A375 (cell line): ENCODE data around the gene CATSPER4. TPM values are rescaled to one million over a fixed set of nuclear protein-coding genes. Genes with fewer than 3 reads are reported as not detected.

Source experiments
- total RNA-seq: library from RNA; depleted of rRNA; stranded (reverse); fragments of >200 nt; shearing (Covaris generic); gene quantifications from 2 replicates; pipeline ENCODE4 v1.2.3, GENCODE V29; 2014; rRNA removed

The CATSPER4 gene
- total RNA-seq = not detected in 2 replicates

DNA sequence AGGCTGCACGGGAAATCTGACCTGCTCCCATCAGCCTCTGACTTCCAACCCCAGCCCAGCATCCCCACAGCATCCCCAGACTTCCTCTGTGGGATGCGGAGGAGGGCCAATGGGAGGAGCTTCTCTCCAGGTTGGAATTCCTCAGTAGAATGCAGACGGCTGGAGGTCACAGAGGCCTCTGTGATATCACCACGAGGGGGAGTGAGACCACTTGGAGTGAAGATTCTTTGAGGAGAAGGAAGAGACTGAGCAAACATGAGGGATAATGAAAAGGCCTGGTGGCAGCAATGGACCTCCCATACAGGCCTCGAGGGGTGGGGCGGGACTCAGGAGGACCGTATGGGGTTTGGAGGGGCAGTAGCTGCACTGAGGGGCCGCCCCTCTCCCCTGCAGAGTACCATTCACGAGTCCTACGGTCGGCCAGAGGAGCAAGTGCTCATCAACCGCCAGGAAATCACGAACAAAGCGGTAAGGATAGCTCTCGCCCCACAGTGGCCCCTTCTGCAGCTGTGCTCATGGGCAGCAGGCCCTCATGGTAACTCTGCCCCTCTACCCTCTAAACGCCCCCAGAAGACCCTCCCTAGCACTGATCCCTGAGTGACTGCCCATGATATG lies at the start of gene CATSPER4:
CATSPER4 (plus strand) TSS at position 230 of the 615 bp plus-strand sequence; CDS start at position 256, 26 bp downstream.

DNA sequence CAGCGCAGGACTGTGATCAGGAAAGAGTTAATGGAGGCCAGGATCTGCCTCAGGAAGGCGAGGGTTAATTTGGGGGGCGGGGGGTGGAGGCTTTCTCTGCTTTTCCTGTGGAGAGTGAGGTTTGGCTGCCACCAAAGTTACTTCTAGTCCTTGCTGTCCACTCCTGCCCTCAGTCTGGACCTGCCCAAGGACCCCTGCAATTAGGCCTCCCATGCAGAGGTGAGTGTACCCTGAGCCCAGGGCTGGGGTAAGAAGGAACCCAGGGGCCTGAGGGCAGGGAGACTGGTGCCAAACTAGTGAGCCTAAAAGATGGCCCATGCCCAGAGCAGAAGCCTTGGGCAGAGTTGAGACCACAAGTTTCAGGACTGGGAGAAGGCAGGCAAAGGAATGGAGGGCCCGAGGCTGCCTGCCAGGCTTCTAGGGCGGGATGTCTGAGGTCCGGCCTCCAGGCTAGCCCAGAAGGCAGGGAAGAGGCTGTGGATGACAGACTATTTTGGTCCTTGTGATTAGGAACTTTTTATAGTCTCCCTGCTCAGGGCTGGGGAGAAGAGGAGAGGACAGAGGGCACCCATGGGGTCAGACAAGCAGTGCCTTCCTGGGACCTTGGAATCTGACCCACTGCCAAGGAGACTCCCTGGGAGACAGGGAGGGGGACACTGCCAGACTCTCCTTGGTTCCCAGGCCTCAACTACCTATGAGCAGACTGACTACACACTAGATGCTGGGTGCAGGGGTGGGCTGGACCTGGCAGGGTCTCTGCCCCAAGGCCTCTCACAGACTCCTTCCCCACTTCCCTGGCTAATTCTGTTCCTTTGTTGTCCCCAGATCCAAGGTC lies 31.3 kb upstream of the CATSPER4 start, which contains the start of gene FAM110D:
FAM110D (plus strand) TSS at position 172 of the 835 bp plus-strand sequence. CDS start 2,213 bp downstream, outside the sequence.

DNA sequence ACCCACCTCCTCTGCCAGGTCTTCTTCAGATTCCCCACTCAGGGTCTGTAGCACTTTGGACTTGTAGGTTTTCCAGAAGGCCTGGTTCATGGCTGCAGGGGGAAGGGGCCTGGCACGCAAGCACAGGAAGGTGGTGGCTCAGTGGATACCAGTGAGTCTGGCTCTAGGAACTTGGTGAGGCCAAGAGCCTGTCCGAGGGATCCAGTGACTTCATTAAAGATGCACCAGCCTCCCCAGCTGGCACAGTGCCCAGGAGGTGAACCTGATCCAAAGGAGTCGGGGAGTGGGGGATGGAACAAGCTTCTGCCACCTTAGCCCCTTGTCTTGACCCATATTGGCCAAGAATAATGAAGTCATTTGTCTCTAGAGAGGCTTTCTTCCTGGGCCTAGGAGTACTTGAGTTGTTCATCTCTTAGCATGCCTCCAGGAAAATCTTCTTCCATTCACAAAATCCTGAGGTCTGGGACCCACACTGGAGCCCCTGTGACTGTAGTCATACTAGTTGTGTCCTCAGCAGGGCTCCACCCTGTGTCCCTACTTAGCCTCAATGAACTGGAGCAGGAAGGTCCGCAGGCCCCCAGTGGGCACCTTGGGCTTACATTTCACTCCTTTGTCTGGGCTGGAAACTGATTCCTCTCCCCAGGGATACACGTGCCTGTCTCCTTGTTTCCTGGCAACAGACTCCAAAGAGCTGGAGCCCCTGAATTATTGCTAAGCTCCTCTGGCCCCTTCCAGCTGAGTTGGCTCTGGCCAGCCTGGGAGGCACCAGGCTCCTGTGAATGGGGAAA lies 21.8 kb upstream of the CATSPER4 start, which contains the start of gene C1orf232:
C1orf232 (minus strand) TSS at position 554 of the 788 bp plus-strand sequence; CDS start at position 90, 464 bp downstream.

DNA sequence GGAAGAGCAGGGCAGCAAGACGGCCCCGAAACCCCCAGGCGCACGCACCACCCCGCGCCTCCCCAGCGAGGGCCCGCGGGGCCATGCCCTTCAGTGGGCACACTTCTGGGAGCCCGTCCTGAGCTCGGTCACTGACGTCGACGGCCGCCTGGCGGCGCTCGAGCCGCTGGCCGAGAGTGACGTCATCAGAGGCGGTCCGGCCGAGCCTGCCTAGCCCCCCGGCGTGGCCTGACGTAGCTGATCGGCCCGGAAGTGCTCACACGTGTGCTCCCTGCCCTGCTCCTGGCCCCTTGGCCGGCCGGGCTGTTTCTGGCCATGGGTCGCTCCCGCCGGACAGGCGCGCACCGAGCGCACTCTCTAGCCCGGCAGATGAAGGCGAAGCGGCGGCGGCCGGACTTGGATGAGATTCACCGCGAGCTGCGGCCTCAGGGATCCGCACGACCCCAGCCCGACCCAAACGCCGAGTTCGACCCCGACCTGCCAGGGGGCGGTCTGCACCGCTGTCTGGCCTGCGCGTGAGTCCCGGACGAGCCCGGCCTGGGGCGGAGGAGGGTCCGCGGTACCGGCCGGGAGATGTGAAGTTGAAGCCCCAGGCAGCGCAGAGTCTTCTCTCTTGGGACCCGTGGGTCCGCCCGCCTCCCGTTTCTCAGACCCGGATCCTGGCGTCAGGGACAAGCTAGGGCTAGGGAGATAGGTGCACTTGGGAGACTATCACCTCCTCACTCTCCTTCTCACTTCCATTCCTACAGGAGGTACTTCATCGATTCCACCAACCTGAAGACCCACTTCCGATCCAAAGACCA lies 20.5 kb upstream of the CATSPER4 start, which contains the start of gene ZNF593:
ZNF593 (plus strand) TSS at position 240 of the 803 bp plus-strand sequence; CDS start at position 316, 76 bp downstream.

DNA sequence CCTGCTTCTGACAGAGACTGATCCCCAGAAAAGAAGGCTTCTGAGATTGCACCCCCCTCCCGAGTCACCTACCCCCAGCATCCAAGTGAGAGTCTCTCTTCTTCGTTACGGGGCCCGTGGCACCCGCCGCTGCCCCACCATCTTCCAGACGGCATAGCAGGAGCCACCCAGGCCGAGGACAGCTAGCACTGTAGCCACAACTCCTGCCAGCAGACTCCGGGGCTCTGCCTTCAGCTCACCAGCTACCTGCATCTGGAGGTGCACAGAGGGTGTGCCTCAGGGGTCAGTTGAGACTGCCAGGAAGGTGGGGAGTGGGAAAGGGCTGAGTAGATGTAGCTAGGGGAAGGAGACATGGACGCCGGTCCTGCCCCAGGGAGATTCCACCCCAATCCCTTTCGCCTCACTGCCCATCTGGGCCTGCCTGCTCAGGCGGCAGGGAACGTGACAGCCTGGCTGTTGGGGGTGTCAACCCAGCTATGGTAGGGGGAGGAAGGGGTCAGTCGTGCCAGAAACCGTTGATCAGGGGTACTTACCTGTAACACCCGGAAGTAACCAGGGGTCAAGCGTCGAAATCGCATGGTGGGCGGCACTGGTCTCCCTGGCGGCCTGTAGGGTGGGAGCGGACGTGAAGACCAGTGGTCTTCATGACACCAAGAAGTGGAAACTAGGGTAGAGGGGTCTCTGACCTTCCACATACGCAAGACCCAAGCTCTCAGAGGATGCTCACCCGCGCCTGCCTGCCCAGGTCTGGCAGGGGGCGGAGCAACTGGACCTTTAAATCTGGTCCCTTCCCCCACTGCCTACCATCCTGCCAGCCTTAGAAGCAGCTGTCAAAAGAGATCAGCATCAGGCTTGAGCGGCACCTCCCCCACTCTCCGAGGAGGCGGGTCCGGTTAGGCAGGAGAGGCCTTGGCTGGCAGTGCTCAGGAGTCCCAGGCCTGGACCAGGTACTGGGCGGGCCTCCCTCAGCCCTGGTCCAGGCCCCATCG lies 19.0 kb upstream of the CATSPER4 start, which contains the start of gene ZNF593OS:
ZNF593OS (minus strand) TSS at position 749 of the 989 bp plus-strand sequence; CDS start at position 578, 171 bp downstream.

DNA sequence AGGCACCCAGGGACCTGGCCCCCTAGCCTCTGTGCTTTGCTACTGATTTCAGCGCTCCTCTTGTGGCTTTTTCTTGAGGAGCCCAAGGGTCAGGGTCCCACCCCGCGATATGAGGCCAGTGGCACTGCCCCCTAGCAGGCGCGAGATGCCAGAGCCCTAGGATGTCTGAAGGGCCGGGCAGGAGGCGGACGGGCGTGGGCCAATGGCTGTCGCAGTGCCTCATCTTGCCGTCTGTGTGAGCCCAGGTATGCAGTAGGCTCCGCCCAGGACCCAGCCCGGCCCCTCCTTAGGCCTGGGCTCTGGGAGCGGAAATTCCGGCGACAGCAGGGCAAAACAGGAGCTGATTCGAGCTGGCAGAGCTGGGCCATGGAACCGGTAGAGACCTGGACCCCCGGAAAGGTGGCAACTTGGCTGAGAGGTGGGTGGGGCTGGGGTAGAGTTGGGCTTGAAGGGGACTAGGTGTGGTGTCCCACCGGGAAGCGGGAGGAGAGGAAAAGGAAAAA lies 13.2 kb upstream of the CATSPER4 start, which contains the start of gene CNKSR1:
CNKSR1 (plus strand) TSS at position 310 of the 503 bp plus-strand sequence; CDS start at position 367, 57 bp downstream.

DNA sequence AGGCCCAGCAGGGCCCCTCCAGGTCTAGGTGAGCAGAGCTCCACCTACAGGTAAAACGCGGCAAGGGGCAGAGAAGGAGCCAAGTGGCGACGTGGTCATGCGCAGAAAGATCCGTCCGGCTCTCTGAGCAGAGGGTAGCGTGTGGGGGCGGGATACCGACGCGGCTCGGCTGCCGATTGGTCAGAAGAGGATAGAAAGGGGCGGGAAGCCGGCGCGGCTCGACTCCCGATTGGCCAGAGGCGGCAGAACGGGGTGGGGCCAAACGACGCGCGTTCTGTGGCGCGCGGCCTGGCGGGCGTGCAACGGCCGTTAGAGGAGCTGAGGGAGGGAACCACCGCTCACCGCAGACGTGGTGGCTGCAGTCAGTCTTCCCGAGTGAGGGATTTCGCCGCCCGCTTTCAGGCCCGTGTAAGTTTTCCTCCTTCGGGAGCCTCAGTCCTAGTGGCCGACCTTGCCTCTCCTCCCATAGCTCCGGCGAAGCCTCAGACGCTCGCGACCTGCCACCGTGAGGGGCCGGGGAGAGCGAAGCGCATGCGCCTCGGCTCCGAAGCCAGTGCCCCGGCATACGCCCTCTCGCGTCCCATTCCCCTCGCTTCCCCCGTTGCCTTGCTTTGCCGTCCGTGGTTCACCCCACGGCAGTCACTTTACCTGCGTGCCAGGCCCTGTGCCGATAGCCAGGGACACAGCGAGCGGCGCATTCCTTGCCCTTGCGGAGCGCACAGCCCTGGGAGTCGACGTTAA lies 43.7 kb downstream of the CATSPER4 start, which contains the start of gene CEP85:
CEP85 (plus strand) TSS at position 298 of the 741 bp plus-strand sequence. CDS start 5,584 bp downstream, outside the sequence.

Other genes with a start within 250 kb of the CATSPER4 start
- 9.5 and 9.9 TPM in 2 replicates for gene PAFAH2, start 192.5 kb upstream of the CATSPER4 start, total RNA-seq
- gene EXTL1, start 168.8 kb upstream of the CATSPER4 start, total RNA-seq = 12.3 and 17.5 TPM in 2 replicates
- gene SLC30A2, start 144.5 kb upstream of the CATSPER4 start, total RNA-seq = not detected in 2 replicates
- not detected in 2 replicates for gene TRIM63, start 123.0 kb upstream of the CATSPER4 start, total RNA-seq
- gene PDIK1L, start 78.8 kb upstream of the CATSPER4 start, total RNA-seq = 4.8 and 5.0 TPM in 2 replicates
- 0.03 TPM in 1 of 2 replicates, not detected in the other for gene FAM110D, start 31.5 kb upstream of the CATSPER4 start, total RNA-seq
- gene C1orf232, start 21.6 kb upstream of the CATSPER4 start, total RNA-seq = not detected in 2 replicates
- 69.6 and 124 TPM in 2 replicates for gene ZNF593, start 20.7 kb upstream of the CATSPER4 start, total RNA-seq
- gene ZNF593OS, start 18.8 kb upstream of the CATSPER4 start, total RNA-seq = 0.41 TPM in 1 of 2 replicates, not detected in the other
- 0.98 and 1.8 TPM in 2 replicates for gene CNKSR1, start 13.1 kb upstream of the CATSPER4 start, total RNA-seq
- gene CEP85, start 43.6 kb downstream of the CATSPER4 start, total RNA-seq = 24.5 and 25.3 TPM in 2 replicates
- gene SH3BGRL3, start 89.5 kb downstream of the CATSPER4 start, total RNA-seq = 113 and 170 TPM in 2 replicates
- gene UBXN11, start 116.0 kb downstream of the CATSPER4 start, total RNA-seq = 13.4 and 16.9 TPM in 2 replicates
- 0.41 TPM in 1 of 2 replicates, not detected in the other for gene CD52, start 127.4 kb downstream of the CATSPER4 start, total RNA-seq
- gene CRYBG2, start 163.5 kb downstream of the CATSPER4 start, total RNA-seq = 0.03 TPM in 1 of 2 replicates, not detected in the other
- gene ZNF683, start 182.1 kb downstream of the CATSPER4 start, total RNA-seq = not detected in 2 replicates
- gene LIN28A, start 220.2 kb downstream of the CATSPER4 start, total RNA-seq = not detected in 2 replicates
- 31.8 and 39.5 TPM in 2 replicates for gene DHDDS, start 241.7 kb downstream of the CATSPER4 start, total RNA-seq